Activated CD4-positive, alpha-beta T cell treated with anti-CD3 and anti-CD28 coated beads, Interleukin-2, amount 50 U/mL, for 48 hours (primary cell): ENCODE measurements around the gene ZBTB11.
"Not testable (repeated sequence)": the region's sequence is repeated elsewhere in the genome, so short reads cannot be mapped to it uniquely, and the experiment has no call there.

Experiments
- DNase-seq, 2 experiments: peaks; one replicate each; pipeline ENCODE4 v3.0.0-alpha.2; 2020

The ZBTB11 gene

GRCh38 chr3:101689286-101689685, 12.4 kb upstream of the ZBTB11 start:
- no peak for DNase-seq

- no peak for DNase-seq
Measured at GRCh38 chr3:101687142-101687931, 10.4 kb upstream of the ZBTB11 start.

- DNase-seq: no peak
Measured at GRCh38 chr3:101685870-101686307, 9.0 kb upstream of the ZBTB11 start.

GRCh38 chr3:101685050-101685400, 8.1 kb upstream of the ZBTB11 start:
- DNase-seq: no peak

- no peak for DNase-seq
Measured at GRCh38 chr3:101680466-101680865, 3.5 kb upstream of the ZBTB11 start.

- not testable (repeated sequence) for DNase-seq
Measured at GRCh38 chr3:101678837-101679236, 1.9 kb upstream of the ZBTB11 start.

GRCh38 chr3:101677436-101678286, 729 bp upstream of the ZBTB11 start:
- DNase-seq: no peak

- DNase-seq: peak; percentile 96 to 97
Measured at GRCh38 chr3:101676216-101676764, 642 bp downstream of the ZBTB11 start.

GRCh38 chr3:101675709-101676215, 1.2 kb downstream of the ZBTB11 start:
- DNase-seq: no peak

- no peak for DNase-seq
Measured at GRCh38 chr3:101674518-101674917, 2.4 kb downstream of the ZBTB11 start.

GRCh38 chr3:101673953-101674352, 3.0 kb downstream of the ZBTB11 start:
- DNase-seq: no peak

- DNase-seq: no peak
Measured at GRCh38 chr3:101671014-101671413, 5.9 kb downstream of the ZBTB11 start.

GRCh38 chr3:101667844-101668243, 9.1 kb downstream of the ZBTB11 start:
- no peak for DNase-seq

GRCh38 chr3:101667331-101667730, 9.6 kb downstream of the ZBTB11 start:
- DNase-seq: no peak

- no peak for DNase-seq
Measured at GRCh38 chr3:101665851-101666250, 11.1 kb downstream of the ZBTB11 start.

GRCh38 chr3:101665357-101665756, 11.6 kb downstream of the ZBTB11 start:
- no peak for DNase-seq

- DNase-seq: no peak
Measured at GRCh38 chr3:101660714-101661113, 16.2 kb downstream of the ZBTB11 start.

GRCh38 chr3:101656651-101657050, 20.3 kb downstream of the ZBTB11 start:
- DNase-seq: no peak

- DNase-seq: no peak
Measured at GRCh38 chr3:101646726-101647125, 30.2 kb downstream of the ZBTB11 start.

- peak; percentile 28 to 54 for DNase-seq
Measured at GRCh38 chr3:101643861-101644613, 32.9 kb downstream of the ZBTB11 start.

- DNase-seq: no peak
Measured at GRCh38 chr3:101643009-101643844, 33.7 kb downstream of the ZBTB11 start.

- DNase-seq: no peak
Measured at GRCh38 chr3:101642441-101642840, 34.5 kb downstream of the ZBTB11 start.
